ENCODE data around the gene KLHDC3. TPM values are rescaled to one million over a fixed set of nuclear protein-coding genes. Genes with fewer than 3 reads are reported as not detected.

KLHDC3 gene
- total and polyA plus RNA-seq, 10 of the 15 experiments (the other 5 are each of a cell fraction or from before 2014, with no cell fraction given), result 2.4 to 102 (median 55.4) TPM

- SMC1A ChIA-PET (ENCODE audit: uncharacterized antibody, unreplicated experiment), result interaction anchor here (0.5 to 1.7 kb wide), 2 partner anchors 13 to 81 kb away, joined by 3 to 4 read pairs; no protein-coding TSS in a partner anchor
- no peaks in the 10 kb centered on the region for H4K20me1 ChIP-seq (ENCODE audit: control insufficient read depth, insufficient read depth)
- H3K9ac ChIP-seq (ENCODE audit: control insufficient read depth, insufficient read depth, low read length), result no peak overlapping the region
- H3K27ac ChIP-seq (ENCODE audit: control insufficient read depth, insufficient read depth), result no peak overlapping the region
- no peak for FAIRE-seq
- no peak overlapping the region for H2AFZ ChIP-seq (ENCODE audit: control insufficient read depth, low read depth, low read length)
- 69% methylated on average over 5 of the region's 5 CpGs for WGBS (ENCODE audit: insufficient coverage, insufficient replicate concordance, low lambda C conversion rate, missing lambda C conversion rate)
- no peaks in the 10 kb centered on the region for H3K27me3 ChIP-seq (replicated peaks in 1 of 2; ENCODE audit: control insufficient read depth in 2 of 2, insufficient read depth in 2 of 2, low read length in 1 of 2)
- H3K36me3 ChIP-seq (ENCODE audit: control insufficient read depth in 2 of 2, insufficient read depth in 2 of 2, low read length in 1 of 2), result peaks cover 2 to 8% of the 10 kb centered on the region in 2 experiments; a peak in 2 of 4 replicates
- H3K79me2 ChIP-seq (ENCODE audit: control insufficient read depth, insufficient read depth, low read length), result peaks cover 11% of the 10 kb centered on the region
- no peak for DNase-seq (ENCODE audit: low read depth, low spot score)
- BruUV-seq (replicated peaks), result no TSS peak
- peaks cover 13% of the 10 kb centered on the region for H3K4me1 ChIP-seq (ENCODE audit: control insufficient read depth, insufficient read depth, low read length)
- H3K9me3 ChIP-seq (replicated peaks; ENCODE audit: control insufficient read depth, insufficient read depth, low read length), result no peaks in the 10 kb centered on the region
- RAD21 ChIA-PET (ENCODE audit: unreplicated experiment), result interaction anchor here (1.5 kb wide), 1 partner anchor 9 kb away, joined by 3 read pairs; no protein-coding TSS in a partner anchor
- no peak overlapping the region for H3K4me3 ChIP-seq
- CTCF ChIA-PET, result no interaction called here
- in situ Hi-C loops (cut with MboI), result no loop called here
- ATAC-seq, result no peak
- POLR2A ChIA-PET, result interaction anchor here (0.7 kb wide), 2 partner anchors 52 to 132 kb away, joined by 5 to 6 read pairs; no protein-coding TSS in a partner anchor
- intact Hi-C loops (cut with micrococcal nuclease; ENCODE audit: unreplicated experiment), result no loop called here
- no peak overlapping the region for H3K4me2 ChIP-seq (ENCODE audit: control insufficient read depth, insufficient read depth)
- no peak for TF ChIP-seq TCF3 (IDR thresholded peaks at IDR 0.05; ENCODE audit: borderline replicate concordance, insufficient read depth, low read depth, low read length)
- TF ChIP-seq WRNIP1 (IDR thresholded peaks at IDR 0.05; ENCODE audit: borderline replicate concordance, low read depth, low read length), result no peak
- no peak for TF ChIP-seq BACH1 (IDR thresholded peaks at IDR 0.05; ENCODE audit: borderline replicate concordance)
- no peak for TF ChIP-seq SKIL (IDR thresholded peaks at IDR 0.05; ENCODE audit: low read depth, poor library complexity, severe bottlenecking)
- no peak for TF ChIP-seq PKNOX1 (IDR thresholded peaks at IDR 0.05)
- no peak for TF ChIP-seq CHD4 (IDR thresholded peaks at IDR 0.05)
- TF ChIP-seq PAX5 (IDR thresholded peaks at IDR 0.05; ENCODE audit: borderline replicate concordance, low read depth, low read length), result no peak
- TF ChIP-seq CTCF (IDR thresholded peaks at IDR 0.05 in 2 of 3, conservative IDR thresholded peaks at IDR 0.05 in 1 of 3; ENCODE audit: control insufficient read depth in 2 of 3, extremely low read depth in 1 of 3, insufficient read depth in 1 of 3, low read depth in 3 of 3, low read length in 3 of 3), result no peak
- no peak for TF ChIP-seq NKRF (conservative IDR thresholded peaks at IDR 0.05)
- no peak for TF ChIP-seq ZZZ3 (IDR thresholded peaks at IDR 0.05; ENCODE audit: control insufficient read depth, insufficient read length, low read depth)
- no peak for TF ChIP-seq NR2F1 (conservative IDR thresholded peaks at IDR 0.05)
- no peak for TF ChIP-seq POLR2AphosphoS2 (IDR thresholded peaks at IDR 0.05; ENCODE audit: low read depth, low read length)
- TF ChIP-seq BMI1 (IDR thresholded peaks at IDR 0.05; ENCODE audit: borderline replicate concordance), result no peak
- no peak for TF ChIP-seq DPF2 (IDR thresholded peaks at IDR 0.05)
- no peak for TF ChIP-seq IKZF1 (conservative IDR thresholded peaks at IDR 0.05)
Observed at GRCh38 chr6:42989923-42990322, 24.1 kb upstream of the KLHDC3 start.

All from GM12878 (cell line).